Activated CD4-positive, alpha-beta memory T cell treated with anti-CD3 and anti-CD28 coated beads for 36 hours (primary cell): ENCODE data around the gene BMF. TPM values are rescaled to one million over a fixed set of nuclear protein-coding genes. Genes with fewer than 3 reads are reported as not detected.

Source experiments
- CTCF ChIA-PET: fragments of 350-600 bp; sonication (Branson Sonifier 250); formaldehyde crosslinking; loops from one replicate; lab custom pipeline; 2021; ENCODE audit warnings: antibody characterized with exemption, inconsistent platforms; lab: Charles Lee
- POLR2A ChIA-PET: fragments of 350-600 bp; sonication (Branson Sonifier 250); formaldehyde crosslinking; loops from one replicate; lab custom pipeline; 2021; ENCODE audit warnings: antibody characterized with exemption; lab: Charles Lee
- DNase-seq: peaks from one replicate; pipeline ENCODE4 v3.0.0-alpha.2; 2020
- H3K27ac Mint-ChIP-seq: one replicate; pipeline ENCODE4 v1.8.0; 2021; ENCODE audit warnings: mixed read lengths
- H3K27me3 Mint-ChIP-seq: one replicate; pipeline ENCODE4 v1.8.0; 2021; ENCODE audit warnings: mixed read lengths
- H3K36me3 Mint-ChIP-seq: one replicate; pipeline ENCODE4 v1.8.0; 2021; ENCODE audit warnings: mixed read lengths
- H3K4me1 Mint-ChIP-seq: one replicate; pipeline ENCODE4 v1.8.0; 2021; ENCODE audit warnings: low read depth, mixed read lengths
- H3K4me3 Mint-ChIP-seq: one replicate; pipeline ENCODE4 v1.8.0; 2021; ENCODE audit warnings: mild to moderate bottlenecking, mixed read lengths
- H3K9me3 Mint-ChIP-seq: one replicate; pipeline ENCODE4 v1.8.0; 2021; ENCODE audit warnings: mixed read lengths
- intact Hi-C: fragments of 100-400 bp; cut with micrococcal nuclease; formaldehyde crosslinking; loops from one replicate; pipeline ENCODE4 v1.15.1; 2023
- total RNA-seq, 2 experiments: library from RNA; stranded (reverse); gene quantifications; one replicate each; pipeline ENCODE4 v1.2.3, GENCODE V29; 2021

BMF gene
- total RNA-seq, 2 experiments from 2014 or later, result 6.9 to 7.3 TPM

DNA sequence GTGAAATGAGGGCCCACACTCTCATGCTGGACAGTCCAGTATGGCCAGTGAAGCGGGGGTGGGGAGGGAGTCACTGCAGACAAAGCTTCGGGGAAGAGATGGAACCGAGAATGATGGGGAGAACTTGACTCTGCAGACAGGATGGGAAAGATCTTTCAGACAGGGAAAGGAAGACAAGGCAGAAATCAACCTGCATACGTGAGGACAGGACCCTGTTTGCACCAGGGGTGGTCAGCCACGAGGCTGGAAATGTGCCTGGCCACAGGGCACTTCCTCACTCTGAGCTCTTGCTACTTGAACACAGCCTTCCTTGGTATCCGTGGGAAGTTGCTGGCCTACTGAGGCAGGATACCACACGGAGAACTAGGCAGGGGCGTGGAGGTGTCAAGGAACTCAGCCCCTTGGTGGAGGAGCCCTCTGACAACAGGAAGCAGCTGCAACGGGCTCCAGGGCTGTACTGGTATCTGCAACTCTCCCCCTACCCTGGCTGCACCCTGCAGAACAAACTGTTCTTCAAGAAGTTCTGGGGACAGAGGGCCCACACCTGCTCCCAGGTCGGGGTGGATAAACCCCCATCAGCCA lies 60.4 kb downstream of the BMF start:
- Mint-ChIP-seq H3K9me3 (no peaks in the 10 kb centered on the region), H3K27ac (peak overlapping the region; percentile 91), H3K27me3 (no peaks in the 10 kb centered on the region), H3K36me3 (no peaks in the 10 kb centered on the region), H3K4me3 (no peak overlapping the region), H3K4me1 (peaks cover 60% of the 10 kb centered on the region)
- CTCF ChIA-PET, result interaction anchor here (0.7 to 7.6 kb wide), 9 partner anchors 9 to 296 kb away, joined by 3 to 195 read pairs (median 6); partner anchors contain the start of genes BMF, BUB1B and SRP14
- POLR2A ChIA-PET, result interaction anchor here (0.9 to 3.5 kb wide), 9 partner anchors 10 to 275 kb away, joined by 3 to 30 read pairs (median 5); partner anchors contain the start of genes BMF and BUB1B
- intact Hi-C loops, result no loop called here
- DNase-seq, result peak; percentile 39

DNA sequence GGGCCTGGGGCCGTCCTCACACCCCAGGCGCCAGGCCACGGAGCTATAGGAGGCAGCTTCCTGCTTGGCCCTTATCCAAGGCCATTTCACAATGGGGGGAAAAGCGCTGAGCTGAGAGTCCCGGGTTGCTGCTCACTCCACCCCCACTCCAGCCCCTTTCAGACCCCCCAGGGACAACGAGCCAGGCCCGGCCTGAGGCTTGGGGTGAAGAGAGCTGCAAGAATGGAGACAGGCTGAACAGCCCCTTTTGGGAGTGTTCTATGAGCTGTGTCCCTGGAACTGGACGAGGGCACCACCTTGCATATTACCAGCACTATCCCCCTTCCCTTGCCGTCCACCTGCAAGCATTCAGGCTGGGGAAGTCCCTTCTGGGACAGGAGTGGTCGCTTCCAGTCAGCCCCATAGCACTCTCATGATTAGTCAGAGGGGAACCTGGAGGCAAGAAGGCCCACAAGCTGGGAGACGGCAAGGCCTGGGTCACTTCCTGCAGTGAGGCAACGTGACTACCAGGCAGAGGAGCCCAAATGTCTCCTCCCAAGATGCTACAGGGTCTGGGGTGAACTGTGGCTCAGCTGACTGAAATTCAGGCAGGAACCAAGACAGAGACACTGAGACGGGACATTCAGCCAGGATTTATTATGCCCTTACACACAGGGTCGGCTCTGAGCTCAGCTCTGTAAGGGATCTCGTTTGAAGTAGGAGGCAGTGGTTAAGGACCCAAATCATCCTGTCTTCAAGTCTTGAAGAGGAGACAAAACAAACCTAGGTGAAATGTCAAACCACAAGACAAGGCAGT lies 61.1 kb downstream of the BMF start:
- ChIA-PET CTCF (interaction anchor here (0.6 to 7.6 kb wide), 18 partner anchors 8 to 297 kb away, joined by 3 to 195 read pairs (median 4); partner anchors contain the start of genes BMF, BUB1B, PLCB2 and SRP14), POLR2A (interaction anchor here (0.9 to 3.5 kb wide), 10 partner anchors 10 to 275 kb away, joined by 3 to 30 read pairs (median 4); partner anchors contain the start of genes BMF and BUB1B)
- Mint-ChIP-seq H3K27ac (peak overlapping the region; percentile 91), H3K4me3 (no peak overlapping the region), H3K36me3 (no peaks in the 10 kb centered on the region), H3K9me3 (no peaks in the 10 kb centered on the region), H3K4me1 (peaks cover 60% of the 10 kb centered on the region), H3K27me3 (no peaks in the 10 kb centered on the region)
- intact Hi-C loops, result loop anchor here (1.0 kb wide), 5 partner anchors 8 to 82 kb away; partner anchors contain the start of gene SRP14
- DNase-seq, result peak; percentile 87

DNA sequence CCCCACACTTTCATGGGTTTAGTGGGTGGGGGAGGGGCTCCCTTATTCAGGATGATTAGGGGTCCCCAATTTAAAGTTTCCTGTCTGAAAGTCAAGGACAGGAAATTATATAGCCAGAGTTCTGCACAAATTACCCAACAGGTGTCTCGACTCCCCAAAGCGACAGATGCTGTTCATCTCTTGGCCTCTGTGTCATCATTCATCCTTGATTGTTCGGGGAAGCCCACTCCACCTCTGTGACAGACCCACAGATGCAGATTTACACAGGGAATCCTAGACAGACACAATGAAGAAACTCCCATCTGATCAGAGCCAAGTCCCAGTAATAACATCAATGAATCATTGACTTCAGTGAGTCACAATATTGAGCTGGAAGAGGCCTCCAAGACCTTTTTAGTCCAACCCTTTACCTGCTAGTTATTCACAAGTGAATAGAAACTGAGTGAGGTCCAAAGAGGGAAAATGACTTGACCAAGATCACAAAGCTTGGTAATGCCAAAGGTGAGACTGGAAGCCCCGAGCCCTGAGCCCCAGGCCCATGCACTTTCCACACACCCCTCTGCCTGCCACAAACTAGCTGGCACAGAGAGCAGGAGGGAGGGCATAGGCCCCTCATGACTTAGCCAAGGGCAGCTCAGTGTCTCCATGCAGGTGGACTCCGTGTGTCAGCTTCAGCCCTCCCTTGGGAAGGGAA lies 61.8 kb downstream of the BMF start:
- intact Hi-C loops, result loop anchor here (1.0 kb wide), 5 partner anchors 8 to 82 kb away; partner anchors contain the start of gene SRP14
- ChIA-PET CTCF (interaction anchor here (0.6 to 7.6 kb wide), 20 partner anchors 7 to 297 kb away, joined by 3 to 195 read pairs (median 4); partner anchors contain the start of genes BMF, BUB1B, PLCB2 and SRP14), POLR2A (interaction anchor here (1.2 to 3.5 kb wide), 6 partner anchors 9 to 114 kb away, joined by 4 to 30 read pairs (median 6); partner anchors contain the start of genes BMF and BUB1B)
- Mint-ChIP-seq H3K4me3 (no peak overlapping the region), H3K4me1 (peaks cover 60% of the 10 kb centered on the region), H3K36me3 (no peaks in the 10 kb centered on the region), H3K9me3 (no peaks in the 10 kb centered on the region), H3K27ac (peak overlapping the region; percentile 91), H3K27me3 (no peaks in the 10 kb centered on the region)
- DNase-seq, result peak; percentile 36

- CTCF ChIA-PET, result interaction anchor here (0.5 to 7.6 kb wide), 30 partner anchors 8 to 292 kb away, joined by 3 to 195 read pairs (median 4); partner anchors contain the start of genes BMF, BUB1B and FSIP1
- Mint-ChIP-seq H3K27me3 (no peaks in the 10 kb centered on the region), H3K4me3 (no peak overlapping the region), H3K9me3 (no peaks in the 10 kb centered on the region), H3K27ac (peak overlapping the region; percentile 71), H3K4me1 (peaks cover 61% of the 10 kb centered on the region), H3K36me3 (no peaks in the 10 kb centered on the region)
- intact Hi-C loops, result loop anchor here (1.0 kb wide), 2 partner anchors 116 to 229 kb away; partner anchors contain the start of gene BUB1B
- no peak for DNase-seq
- POLR2A ChIA-PET, result interaction anchor here (0.7 to 2.9 kb wide), 4 partner anchors 10 to 55 kb away, joined by 3 to 22 read pairs (median 4); no protein-coding TSS in a partner anchor
Measured at GRCh38 chr15:40045572-40046217, 63.0 kb downstream of the BMF start.

DNA sequence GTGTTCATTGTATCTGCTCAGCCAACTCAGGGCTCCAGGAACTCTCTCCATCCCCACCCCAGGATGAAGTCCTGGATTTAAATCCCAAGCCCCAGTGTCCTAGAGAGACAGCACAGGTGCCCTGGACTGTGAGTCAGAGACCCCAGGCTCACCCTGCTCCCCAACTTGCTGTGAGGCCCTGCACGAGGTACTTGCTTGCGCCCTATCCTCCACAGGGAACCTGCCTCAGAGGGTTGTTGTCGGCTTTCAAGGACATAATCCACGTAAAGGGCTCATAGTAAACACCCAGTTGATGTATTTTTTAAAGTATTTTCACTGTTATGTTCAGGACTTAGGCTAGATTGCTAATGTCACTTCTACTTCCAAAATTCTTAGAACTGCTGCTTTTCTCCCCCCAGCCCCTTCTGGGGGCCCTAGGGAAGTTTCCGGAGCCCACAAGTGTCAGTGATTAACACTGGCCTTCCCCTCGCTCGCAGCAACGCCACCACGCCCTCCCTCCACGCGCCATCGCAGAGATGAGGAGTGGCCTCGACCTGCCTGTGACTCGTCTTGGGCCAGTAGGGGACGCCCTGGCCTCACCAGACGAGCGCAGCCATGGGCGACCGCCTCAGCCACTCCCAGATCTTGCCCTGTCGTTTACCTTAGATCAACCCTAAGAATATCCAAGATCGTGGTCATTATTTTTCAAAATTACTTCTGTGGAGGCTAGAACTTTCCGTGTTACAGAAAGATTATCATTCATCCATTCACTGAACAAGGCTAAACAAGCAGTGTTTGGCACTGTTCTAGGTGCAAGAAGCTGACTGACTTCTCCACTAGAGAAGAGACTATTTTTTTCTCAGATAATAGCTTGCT lies 63.7 kb downstream of the BMF start:
- POLR2A ChIA-PET, result interaction anchor here (0.8 to 1.3 kb wide), 2 partner anchors 10 to 53 kb away, joined by 3 to 4 read pairs; no protein-coding TSS in a partner anchor
- DNase-seq, result peak; percentile 93
- H3K27ac Mint-ChIP-seq, result peak overlapping the region; percentile 71
- H3K4me1 Mint-ChIP-seq, result peaks cover 65% of the 10 kb centered on the region
- intact Hi-C loops, result loop anchor here (1.0 kb wide), 2 partner anchors 116 to 229 kb away; partner anchors contain the start of gene BUB1B
- no peaks in the 10 kb centered on the region for H3K9me3 Mint-ChIP-seq
- H3K36me3 Mint-ChIP-seq, result no peaks in the 10 kb centered on the region
- H3K4me3 Mint-ChIP-seq, result peak overlapping the region; percentile 50
- CTCF ChIA-PET, result interaction anchor here (0.5 to 7.6 kb wide), 29 partner anchors 8 to 292 kb away, joined by 3 to 195 read pairs (median 4); partner anchors contain the start of genes BMF, BUB1B and FSIP1
- H3K27me3 Mint-ChIP-seq, result no peaks in the 10 kb centered on the region

DNA sequence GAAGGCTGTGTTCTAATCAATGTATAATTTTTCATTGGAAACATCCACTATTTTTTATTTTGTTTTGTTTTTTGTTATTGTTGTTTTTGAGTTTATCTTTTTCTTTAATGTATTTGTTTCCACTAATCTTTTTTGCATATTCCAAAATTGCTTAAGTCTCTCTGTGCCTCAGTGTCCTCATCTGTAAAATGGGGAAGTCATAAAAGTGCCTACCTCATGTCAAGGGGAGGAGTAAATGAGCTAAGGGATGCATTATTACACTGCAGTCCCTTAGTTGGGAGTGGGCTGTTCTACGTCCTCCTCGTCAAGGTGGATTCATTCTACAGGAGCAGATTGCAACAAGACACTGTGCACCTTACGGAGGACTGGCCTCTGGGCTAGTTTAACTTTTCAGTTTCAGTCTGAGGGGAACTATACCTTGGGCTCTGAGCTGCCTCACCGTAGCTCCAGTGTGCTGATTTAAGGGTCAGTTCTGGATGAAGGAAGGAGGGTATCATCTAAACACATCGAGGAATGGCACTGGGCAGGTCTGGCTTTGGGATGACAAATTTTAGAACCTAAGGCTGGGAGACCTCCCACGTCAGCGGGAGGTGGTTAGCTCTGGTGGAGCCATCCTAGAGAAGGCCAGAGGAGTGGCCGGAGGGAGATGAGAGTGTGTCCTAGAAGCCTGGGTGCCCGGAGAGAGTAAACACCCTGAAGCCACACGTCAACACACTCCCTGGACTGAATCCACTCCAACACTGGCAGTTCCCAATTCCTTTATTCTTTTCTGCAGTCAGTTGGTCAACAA lies 64.6 kb downstream of the BMF start:
- Mint-ChIP-seq H3K9me3 (no peaks in the 10 kb centered on the region), H3K27me3 (no peaks in the 10 kb centered on the region), H3K4me1 (peaks cover 58% of the 10 kb centered on the region), H3K27ac (peak overlapping the region; percentile 71), H3K4me3 (no peak overlapping the region), H3K36me3 (peaks cover 3% of the 10 kb centered on the region)
- intact Hi-C loops, result no loop called here
- ChIA-PET CTCF (interaction anchor here (1.9 to 7.6 kb wide), 3 partner anchors 60 to 233 kb away, joined by 4 to 195 read pairs (median 7); no protein-coding TSS in a partner anchor), POLR2A (interaction anchor here (0.6 kb wide), 1 partner anchor 100 kb away, joined by 4 read pairs; no protein-coding TSS in a partner anchor)
- no peak for DNase-seq

DNA sequence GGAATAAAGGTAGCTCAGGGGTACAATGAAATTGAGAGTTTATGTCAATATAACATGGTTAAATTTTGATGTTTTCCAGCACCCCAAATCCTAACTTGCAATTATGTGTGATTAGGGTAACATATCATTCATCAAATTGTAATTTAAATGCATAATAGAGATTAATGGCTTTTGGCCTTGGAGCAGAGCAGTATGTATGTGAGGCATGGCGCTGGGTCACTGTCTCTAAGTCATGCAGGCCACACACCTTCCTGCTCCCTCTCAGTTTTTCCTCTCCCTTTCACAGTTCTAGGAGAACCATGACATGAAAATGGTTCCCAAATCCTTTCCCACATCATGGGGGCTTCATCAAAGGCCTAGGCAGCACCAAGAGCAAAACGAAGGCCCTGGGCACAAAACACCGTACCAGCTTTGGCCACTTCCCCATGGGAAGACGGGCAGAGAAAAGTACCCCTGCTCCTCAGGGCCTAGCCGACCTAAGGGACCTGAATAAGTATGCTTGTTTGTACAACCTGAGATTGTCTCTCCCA lies 65.8 kb downstream of the BMF start:
- ChIA-PET POLR2A (no interaction called here), CTCF (interaction anchor here (1.9 to 7.6 kb wide), 3 partner anchors 62 to 234 kb away, joined by 4 to 195 read pairs (median 7); no protein-coding TSS in a partner anchor)
- intact Hi-C loops, result no loop called here
- no peaks in the 10 kb centered on the region for H3K27me3 Mint-ChIP-seq
- H3K36me3 Mint-ChIP-seq, result peaks cover 12% of the 10 kb centered on the region
- no peaks in the 10 kb centered on the region for H3K9me3 Mint-ChIP-seq
- H3K27ac Mint-ChIP-seq, result no peak overlapping the region
- peaks cover 51% of the 10 kb centered on the region for H3K4me1 Mint-ChIP-seq
- no peak for DNase-seq
- no peak overlapping the region for H3K4me3 Mint-ChIP-seq

DNA sequence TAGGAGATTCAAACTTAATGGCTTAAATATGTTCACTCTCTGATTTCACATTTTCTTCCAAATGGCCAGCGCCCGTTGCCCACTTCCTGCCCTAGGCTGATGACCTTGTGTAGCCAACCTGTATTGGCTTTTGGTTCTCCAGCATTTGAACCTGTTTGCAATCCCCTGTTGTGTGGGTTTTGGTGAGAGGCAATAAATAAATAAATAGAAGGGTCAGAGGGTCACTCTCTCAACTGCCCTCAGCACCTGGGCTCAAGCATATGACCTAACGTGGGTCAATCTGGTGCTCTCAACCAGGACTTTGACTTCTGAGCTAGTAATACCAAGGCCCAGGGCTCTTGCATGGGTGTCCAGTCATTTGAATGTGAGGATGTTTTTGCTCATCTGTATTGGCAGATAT lies 67.9 kb downstream of the BMF start:
- intact Hi-C loops, result no loop called here
- POLR2A ChIA-PET, result interaction anchor here (2.6 to 3.4 kb wide), 2 partner anchors 66 to 121 kb away, joined by 8 to 12 read pairs; no protein-coding TSS in a partner anchor
- Mint-ChIP-seq H3K4me3 (peak overlapping the region; percentile 98), H3K9me3 (no peaks in the 10 kb centered on the region), H3K36me3 (peaks cover 25% of the 10 kb centered on the region), H3K27ac (peak overlapping the region; percentile 91), H3K27me3 (no peaks in the 10 kb centered on the region), H3K4me1 (peaks cover 44% of the 10 kb centered on the region)
- CTCF ChIA-PET, result interaction anchor here (0.7 to 7.4 kb wide), 6 partner anchors 63 to 253 kb away, joined by 4 to 69 read pairs (median 6); partner anchors contain the start of gene BMF
- no peak for DNase-seq

DNA sequence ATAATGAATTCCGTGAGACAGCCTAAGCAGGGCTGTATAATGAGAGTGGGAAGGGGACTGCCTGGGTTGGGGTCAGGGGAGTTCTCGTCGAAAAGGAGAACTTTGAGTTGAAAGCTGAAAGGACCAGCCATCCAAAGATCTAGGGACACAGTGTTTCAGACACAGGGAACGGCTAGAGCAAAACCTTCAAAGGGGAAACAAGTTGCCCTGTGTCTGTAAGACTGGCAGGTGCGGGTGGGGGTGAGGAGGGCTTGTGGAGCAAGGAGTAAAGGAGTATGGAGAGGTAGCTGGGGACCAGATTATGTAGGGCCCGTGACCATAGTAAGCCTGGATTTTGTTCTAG lies 68.4 kb downstream of the BMF start:
- CTCF ChIA-PET, result interaction anchor here (0.7 to 7.4 kb wide), 6 partner anchors 10 to 284 kb away, joined by 3 to 69 read pairs (median 6); partner anchors contain the start of gene BMF
- peaks cover 39% of the 10 kb centered on the region for H3K4me1 Mint-ChIP-seq

More for the DNA sequence above, 68.4 kb downstream of the BMF start:
- no peak for DNase-seq
- Mint-ChIP-seq H3K9me3 (no peaks in the 10 kb centered on the region), H3K27me3 (no peaks in the 10 kb centered on the region), H3K4me3 (peak overlapping the region; percentile 98), H3K36me3 (peaks cover 29% of the 10 kb centered on the region), H3K27ac (peak overlapping the region; percentile 91)
- POLR2A ChIA-PET, result interaction anchor here (1.3 to 3.4 kb wide), 5 partner anchors 10 to 122 kb away, joined by 3 to 12 read pairs (median 5); no protein-coding TSS in a partner anchor
- intact Hi-C loops, result no loop called here
